ENCODE measurements around the gene SPG11. TPM values are rescaled to one million over a fixed set of nuclear protein-coding genes. Genes with fewer than 3 reads are reported as not detected.
"Not testable (repeated sequence)": the region's sequence is repeated elsewhere in the genome, so short reads cannot be mapped to it uniquely, and the experiment has no call there.

SPG11 gene
- total RNA-seq, 1 experiment from 2014 or later: 36.4 TPM

DNA sequence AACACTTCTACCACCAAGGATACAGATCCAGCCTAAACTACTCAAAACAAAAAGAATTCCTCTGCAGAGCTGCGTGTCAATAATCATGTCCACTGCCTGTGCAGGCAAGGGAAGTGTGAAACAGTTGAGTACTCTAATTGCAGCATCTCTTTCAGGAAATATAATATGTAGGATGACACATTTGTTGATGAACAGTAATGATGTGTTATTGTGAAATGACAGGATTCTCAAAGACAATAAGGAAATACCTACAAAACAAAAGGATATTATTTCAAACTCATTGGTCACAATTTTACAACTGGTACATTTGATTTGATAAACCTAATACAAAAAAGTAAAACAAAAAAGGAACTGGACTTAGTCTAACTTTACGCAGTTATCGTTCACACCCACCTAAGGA lies 4.4 kb downstream of the SPG11 start:
- Histone ChIP-seq H3K36me3 (replicated peaks; ENCODE audit: control insufficient read depth, insufficient read depth, low read length) (peaks cover 3% of the 10 kb centered on the region; the same call in 1 of the 2 replicates), H3K27me3 (ENCODE audit: control insufficient read depth, insufficient read depth, low read length) (no peaks in the 10 kb centered on the region), H3K4me3 (ENCODE audit: insufficient read depth, low read depth, low read length) (no peak overlapping the region)
- DNase-seq: no peak

DNA sequence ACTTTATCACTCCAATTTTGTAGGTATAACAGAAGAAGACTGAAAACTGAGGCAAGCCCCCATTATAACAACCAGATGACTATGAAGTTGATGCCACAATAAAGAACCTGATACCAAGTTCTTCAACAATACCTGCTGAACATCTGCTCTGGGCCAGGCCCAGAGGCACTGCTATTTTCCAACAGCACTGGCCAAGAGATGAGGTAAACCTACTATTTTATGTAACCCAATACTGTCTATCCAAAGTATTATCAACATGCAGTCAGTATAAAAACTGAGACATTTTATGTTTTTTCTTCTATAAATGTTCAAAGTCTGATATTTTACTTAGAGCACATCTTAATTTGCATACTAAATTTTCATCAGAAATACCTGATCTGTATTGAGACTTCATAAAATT lies 6.1 kb downstream of the SPG11 start:
- Histone ChIP-seq H3K36me3 (replicated peaks; ENCODE audit: control insufficient read depth, insufficient read depth, low read length) (peaks cover 3% of the 10 kb centered on the region; the same call in 1 of the 2 replicates), H3K4me3 (ENCODE audit: insufficient read depth, low read depth, low read length) (no peak overlapping the region), H3K27me3 (ENCODE audit: control insufficient read depth, insufficient read depth, low read length) (no peaks in the 10 kb centered on the region)
- no peak for DNase-seq

DNA sequence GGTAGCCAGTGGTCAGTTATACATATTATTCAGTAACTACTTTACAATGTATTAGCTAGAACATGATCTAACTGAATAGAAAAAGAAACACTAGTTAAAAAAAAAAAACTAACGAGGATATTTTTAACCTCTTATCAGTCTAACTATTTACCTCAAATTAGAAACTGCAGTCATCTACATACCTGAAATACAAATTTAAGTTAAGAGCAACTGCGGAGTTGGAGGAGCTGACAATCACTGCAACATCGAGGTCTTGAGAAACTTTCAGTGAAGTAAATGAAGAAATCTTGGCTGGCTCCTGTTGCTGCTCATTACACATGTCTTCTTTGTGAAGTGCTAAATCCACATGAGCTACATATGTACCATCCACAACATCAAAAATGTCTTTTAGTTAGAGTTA lies 6.5 kb downstream of the SPG11 start:
- peaks cover 4% of the 10 kb centered on the region; the same call in 1 of the 2 replicates for H3K36me3 ChIP-seq (replicated peaks; ENCODE audit: control insufficient read depth, insufficient read depth, low read length)
- no peaks in the 10 kb centered on the region for H3K27me3 ChIP-seq (ENCODE audit: control insufficient read depth, insufficient read depth, low read length)
- no peak for DNase-seq
- H3K4me3 ChIP-seq (ENCODE audit: insufficient read depth, low read depth, low read length): no peak overlapping the region

DNA sequence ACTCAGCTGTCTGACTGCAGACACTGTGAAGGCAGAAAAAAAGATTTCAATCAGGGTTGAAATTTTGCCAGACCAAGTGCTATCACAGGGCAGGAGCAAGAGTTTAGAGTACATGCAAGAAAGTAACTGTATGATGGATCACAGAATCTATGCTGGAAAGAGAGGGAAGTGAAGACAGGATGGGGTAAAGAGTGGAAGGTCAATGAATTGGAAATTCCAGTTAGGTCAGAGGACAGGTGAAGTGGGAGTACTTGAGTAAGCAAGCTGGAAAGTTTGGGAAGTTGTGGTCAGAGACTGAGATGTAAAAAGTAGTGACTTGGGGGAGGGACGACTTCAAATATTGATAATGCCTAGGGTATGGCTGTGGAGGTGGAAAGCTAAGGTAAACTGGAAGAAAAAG lies 7.2 kb downstream of the SPG11 start:
- Histone ChIP-seq H3K4me3 (ENCODE audit: insufficient read depth, low read depth, low read length) (no peak overlapping the region), H3K36me3 (replicated peaks; ENCODE audit: control insufficient read depth, insufficient read depth, low read length) (peaks cover 8% of the 10 kb centered on the region)
- no peak for DNase-seq

DNA sequence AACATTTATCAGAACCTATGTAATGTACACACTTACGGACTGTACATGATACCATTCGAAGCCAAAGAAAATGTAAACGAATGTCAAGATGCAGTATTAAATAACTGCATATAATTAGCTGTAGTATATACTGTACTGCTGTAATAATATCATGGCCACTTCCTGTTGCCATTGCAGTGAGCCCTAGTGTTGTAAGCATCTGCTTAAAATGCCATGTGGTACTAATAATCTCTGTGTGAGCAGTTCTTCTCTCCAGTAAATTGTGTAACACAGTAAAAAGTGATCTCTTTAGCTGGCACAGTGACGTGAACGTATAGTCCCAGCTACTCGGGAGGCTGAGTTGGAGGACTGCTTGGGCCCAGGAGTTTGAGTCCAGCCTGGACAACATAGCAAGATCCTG lies 8.6 kb downstream of the SPG11 start:
- Histone ChIP-seq H3K4me3 (ENCODE audit: insufficient read depth, low read depth, low read length) (no peak overlapping the region), H3K27me3 (ENCODE audit: control insufficient read depth, insufficient read depth, low read length) (no peaks in the 10 kb centered on the region), H3K36me3 (replicated peaks; ENCODE audit: control insufficient read depth, insufficient read depth, low read length) (peaks cover 11% of the 10 kb centered on the region)
- no peak for DNase-seq

More for the DNA sequence above, 7.2 kb downstream of the SPG11 start:
- H3K27me3 ChIP-seq (ENCODE audit: control insufficient read depth, insufficient read depth, low read length): no peaks in the 10 kb centered on the region

DNA sequence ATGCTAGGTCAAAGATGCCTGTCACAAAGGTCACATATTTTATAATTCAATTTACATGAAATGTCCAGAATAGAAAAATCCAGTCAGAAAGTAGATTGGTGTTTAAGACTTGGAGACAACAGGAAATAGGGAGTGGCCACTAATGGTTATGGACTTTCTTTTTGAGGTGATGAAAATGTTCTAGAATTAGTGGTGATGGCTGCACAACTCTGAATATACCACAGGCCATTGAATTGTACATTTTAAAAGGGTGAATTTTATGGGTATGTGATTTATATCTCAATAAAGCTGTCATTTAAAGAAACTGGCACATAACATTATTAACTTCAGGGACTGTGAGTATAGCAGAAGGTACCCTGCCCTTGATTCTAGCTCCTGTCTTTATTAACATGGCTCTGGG lies 15.8 kb downstream of the SPG11 start:
- Histone ChIP-seq H3K36me3 (replicated peaks; ENCODE audit: control insufficient read depth, insufficient read depth, low read length) (peaks cover 17% of the 10 kb centered on the region), H3K27me3 (ENCODE audit: control insufficient read depth, insufficient read depth, low read length) (no peaks in the 10 kb centered on the region), H3K4me3 (ENCODE audit: insufficient read depth, low read depth, low read length) (no peak overlapping the region)
- no peak for DNase-seq

DNA sequence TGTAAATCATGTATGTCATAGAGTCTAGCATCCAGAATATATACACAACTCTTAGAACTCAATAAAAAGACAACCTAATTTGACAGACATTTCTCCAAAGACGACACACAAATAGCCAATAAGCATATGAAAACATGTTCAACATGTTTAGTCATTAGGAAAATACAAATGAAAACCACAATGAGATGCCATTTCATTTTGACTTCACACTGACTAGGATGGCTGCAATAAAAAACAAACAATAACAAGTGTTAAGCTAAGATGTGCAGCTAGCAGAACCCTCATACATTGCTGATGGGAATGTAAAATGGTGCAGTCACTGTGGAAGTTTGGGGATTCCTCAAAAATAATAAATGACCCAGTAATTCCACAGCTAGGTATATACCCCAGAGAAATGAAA lies 16.4 kb downstream of the SPG11 start:
- Histone ChIP-seq H3K27me3 (ENCODE audit: control insufficient read depth, insufficient read depth, low read length) (no peaks in the 10 kb centered on the region), H3K36me3 (replicated peaks; ENCODE audit: control insufficient read depth, insufficient read depth, low read length) (peaks cover 17% of the 10 kb centered on the region), H3K4me3 (ENCODE audit: insufficient read depth, low read depth, low read length) (no peak overlapping the region)
- no peak for DNase-seq

DNA sequence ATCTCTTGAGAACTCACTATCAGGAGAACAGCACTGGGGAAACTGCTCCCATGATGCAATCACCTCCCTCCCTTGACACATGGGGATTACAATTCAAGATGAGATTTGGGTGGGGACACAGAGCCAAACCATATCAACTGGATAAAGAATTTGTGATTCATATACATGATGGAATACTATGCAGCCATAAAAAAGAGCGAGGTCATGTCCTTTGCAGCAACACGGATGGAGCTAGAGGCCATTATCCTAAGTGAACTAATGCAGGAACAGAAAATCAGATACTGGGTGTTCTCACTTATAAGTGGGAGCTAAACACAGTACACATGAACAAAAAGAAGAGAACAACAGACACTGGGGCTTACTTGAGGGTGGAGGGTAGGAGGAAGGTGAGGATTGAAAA lies 17.0 kb downstream of the SPG11 start:
- Histone ChIP-seq H3K36me3 (replicated peaks; ENCODE audit: control insufficient read depth, insufficient read depth, low read length) (peaks cover 13% of the 10 kb centered on the region), H3K27me3 (ENCODE audit: control insufficient read depth, insufficient read depth, low read length) (no peaks in the 10 kb centered on the region), H3K4me3 (ENCODE audit: insufficient read depth, low read depth, low read length) (no peak overlapping the region)
- no peak for DNase-seq

DNA sequence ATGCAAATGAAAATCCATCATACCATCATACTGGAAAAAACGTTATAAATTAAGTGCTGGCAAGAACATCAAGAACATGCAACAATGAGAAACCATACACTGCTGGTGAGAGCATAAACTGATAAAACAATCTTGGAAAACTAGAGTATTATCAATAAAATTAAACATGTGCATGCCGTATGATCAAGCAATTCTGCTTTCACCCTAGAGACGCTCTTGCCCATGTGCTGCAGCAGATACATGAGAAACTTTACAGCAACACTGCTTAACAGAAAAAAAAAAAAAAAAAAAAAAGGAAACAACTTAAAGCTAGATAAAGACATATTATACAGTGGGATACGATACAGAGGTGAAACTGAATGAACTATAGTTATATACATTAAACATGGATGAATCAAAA lies 21.8 kb downstream of the SPG11 start:
- peaks cover 5% of the 10 kb centered on the region for H3K36me3 ChIP-seq (replicated peaks; ENCODE audit: control insufficient read depth, insufficient read depth, low read length)
- no peak overlapping the region for H3K4me3 ChIP-seq (ENCODE audit: insufficient read depth, low read depth, low read length)
- H3K27me3 ChIP-seq (ENCODE audit: control insufficient read depth, insufficient read depth, low read length): no peaks in the 10 kb centered on the region
- no peak for DNase-seq

DNA sequence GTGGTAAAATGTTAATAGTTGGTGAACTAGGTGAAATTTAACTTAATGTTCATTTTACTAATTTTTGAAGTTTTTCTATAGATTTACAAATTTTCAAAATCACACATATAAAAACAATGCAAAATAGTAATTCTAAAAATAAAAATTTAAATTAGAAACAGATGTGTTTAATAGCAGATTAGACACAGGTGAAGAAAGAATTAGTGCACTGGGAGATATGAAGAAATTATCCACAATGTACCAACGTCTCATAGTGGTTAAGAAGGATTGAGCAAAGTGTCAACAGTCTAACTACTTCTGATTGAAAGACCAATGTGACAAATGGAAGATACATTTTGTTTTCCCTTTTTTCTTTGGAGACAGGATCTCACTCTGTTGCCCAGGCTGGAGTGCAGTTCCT lies 26.5 kb downstream of the SPG11 start:
- H3K36me3 ChIP-seq (replicated peaks; ENCODE audit: control insufficient read depth, insufficient read depth, low read length): peaks cover 1% of the 10 kb centered on the region; the same call in 1 of the 2 replicates
- no peaks in the 10 kb centered on the region for H3K27me3 ChIP-seq (ENCODE audit: control insufficient read depth, insufficient read depth, low read length)
- DNase-seq: no peak
- H3K4me3 ChIP-seq (ENCODE audit: insufficient read depth, low read depth, low read length): no peak overlapping the region

DNA sequence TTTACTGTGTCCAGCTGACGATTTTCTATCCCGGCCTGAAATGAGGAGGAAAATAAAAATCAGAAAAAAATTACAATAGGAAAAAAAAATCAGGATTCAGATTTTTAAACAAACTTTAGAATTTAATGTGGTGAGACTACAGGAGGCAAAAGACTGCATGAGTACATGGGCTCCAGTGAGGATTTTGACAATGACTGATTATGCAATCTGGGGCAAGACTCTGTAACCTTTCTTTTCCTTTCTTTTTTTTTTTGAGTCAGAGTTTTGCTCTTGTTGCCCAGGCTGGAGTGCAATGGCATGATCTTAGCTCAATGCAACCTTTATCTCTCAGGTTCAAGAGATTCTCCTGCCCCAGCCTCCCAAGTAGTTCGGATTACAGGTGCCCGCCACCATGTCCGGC lies 29.9 kb downstream of the SPG11 start:
- no peak for DNase-seq
- no peaks in the 10 kb centered on the region for H3K27me3 ChIP-seq (ENCODE audit: control insufficient read depth, insufficient read depth, low read length)

DNA sequence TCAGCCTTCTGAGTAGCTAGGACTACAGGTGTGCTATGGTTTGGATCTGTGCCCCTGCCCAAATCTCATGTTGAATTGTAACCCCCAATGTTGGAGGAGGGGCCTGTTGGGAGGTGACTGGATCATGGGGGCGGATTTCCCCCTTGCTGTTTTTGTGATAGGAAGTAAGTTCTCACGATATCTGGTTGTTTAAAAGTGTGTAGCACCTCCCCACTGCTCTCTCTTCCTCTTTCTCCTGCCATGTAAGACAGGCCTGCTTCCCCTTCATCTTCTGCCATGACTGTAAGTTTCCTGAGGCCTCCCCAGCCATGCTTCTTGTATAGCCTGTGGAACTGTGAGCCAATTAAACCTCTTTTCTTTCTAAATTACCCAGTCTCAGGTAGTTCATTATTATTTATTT lies 38.2 kb downstream of the SPG11 start:
- H3K4me3 ChIP-seq (ENCODE audit: insufficient read depth, low read depth, low read length); H3K27me3 ChIP-seq (ENCODE audit: control insufficient read depth, insufficient read depth, low read length); DNase-seq; H3K36me3 ChIP-seq (replicated peaks; ENCODE audit: control insufficient read depth, insufficient read depth, low read length): not testable (repeated sequence)

More for the DNA sequence above, 29.9 kb downstream of the SPG11 start:
- no peak overlapping the region for H3K4me3 ChIP-seq (ENCODE audit: insufficient read depth, low read depth, low read length)
- H3K36me3 ChIP-seq (replicated peaks; ENCODE audit: control insufficient read depth, insufficient read depth, low read length): peaks cover 1% of the 10 kb centered on the region

DNA sequence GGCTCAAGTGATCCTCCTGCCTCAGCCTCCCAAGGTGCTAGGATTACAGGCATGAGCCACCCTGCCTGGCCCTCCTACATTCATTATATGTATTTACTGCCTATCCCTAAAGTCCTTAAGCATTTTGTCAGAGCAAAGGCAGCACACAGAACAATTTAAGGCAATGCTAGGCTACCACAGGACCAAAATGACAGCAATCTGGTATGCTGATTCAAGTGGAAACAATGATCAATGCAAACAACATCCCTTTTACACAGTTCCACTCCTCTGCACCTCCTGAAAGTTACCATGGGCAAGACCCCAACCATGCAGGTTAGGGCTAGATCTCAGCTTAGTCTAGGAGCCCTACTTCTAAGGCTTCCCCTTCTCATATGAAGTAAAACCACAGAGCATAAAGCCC lies 40.3 kb downstream of the SPG11 start:
- no peaks in the 10 kb centered on the region for H3K27me3 ChIP-seq (ENCODE audit: control insufficient read depth, insufficient read depth, low read length)
- no peak overlapping the region for H3K4me3 ChIP-seq (ENCODE audit: insufficient read depth, low read depth, low read length)
- DNase-seq: no peak
- peaks cover 6% of the 10 kb centered on the region for H3K36me3 ChIP-seq (replicated peaks; ENCODE audit: control insufficient read depth, insufficient read depth, low read length)

DNA sequence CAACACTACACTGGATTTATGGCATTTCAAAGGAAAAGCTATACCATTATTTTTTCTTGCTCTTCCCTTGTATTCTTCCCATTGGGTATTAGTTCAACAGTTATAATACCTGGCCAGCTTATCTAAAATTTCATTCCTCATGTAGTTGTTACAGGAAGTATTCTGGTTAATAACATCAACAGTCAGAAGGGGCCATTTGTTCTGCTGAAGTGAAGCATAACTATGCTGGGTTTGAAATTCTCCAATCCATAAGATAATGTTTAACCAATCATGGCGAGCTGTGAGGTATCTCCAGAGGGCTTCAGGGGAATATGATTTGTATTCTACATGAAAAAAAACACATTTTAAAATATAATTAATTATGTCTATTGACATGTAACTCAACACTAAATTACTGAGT lies 43.4 kb downstream of the SPG11 start:
- H3K4me3 ChIP-seq (ENCODE audit: insufficient read depth, low read depth, low read length): no peak overlapping the region
- DNase-seq: no peak
- peaks cover 6% of the 10 kb centered on the region for H3K36me3 ChIP-seq (replicated peaks; ENCODE audit: control insufficient read depth, insufficient read depth, low read length)
- no peaks in the 10 kb centered on the region for H3K27me3 ChIP-seq (ENCODE audit: control insufficient read depth, insufficient read depth, low read length)

DNA sequence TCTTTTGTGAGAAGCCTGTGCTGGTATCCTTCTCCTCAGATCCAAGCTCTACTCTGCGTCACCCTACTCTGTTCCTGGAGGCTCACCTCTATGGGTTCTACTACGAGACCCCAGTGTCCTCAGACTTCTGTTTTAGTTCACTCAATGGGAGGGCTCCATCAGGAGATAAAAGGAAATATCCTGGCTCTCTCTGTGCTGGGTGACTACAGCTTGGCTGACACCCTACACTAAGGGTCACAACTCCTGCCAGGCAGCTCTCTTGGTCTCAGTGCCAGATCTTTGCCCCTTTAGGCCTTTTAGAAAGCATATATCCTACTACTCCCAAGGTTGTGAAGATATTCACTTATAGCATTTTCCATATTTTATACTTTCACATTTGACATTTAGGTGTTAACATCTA lies 46.5 kb downstream of the SPG11 start:
- no peak for DNase-seq
- Histone ChIP-seq H3K27me3 (ENCODE audit: control insufficient read depth, insufficient read depth, low read length) (no peaks in the 10 kb centered on the region), H3K4me3 (ENCODE audit: insufficient read depth, low read depth, low read length) (no peak overlapping the region), H3K36me3 (replicated peaks; ENCODE audit: control insufficient read depth, insufficient read depth, low read length) (peaks cover 3% of the 10 kb centered on the region)

DNA sequence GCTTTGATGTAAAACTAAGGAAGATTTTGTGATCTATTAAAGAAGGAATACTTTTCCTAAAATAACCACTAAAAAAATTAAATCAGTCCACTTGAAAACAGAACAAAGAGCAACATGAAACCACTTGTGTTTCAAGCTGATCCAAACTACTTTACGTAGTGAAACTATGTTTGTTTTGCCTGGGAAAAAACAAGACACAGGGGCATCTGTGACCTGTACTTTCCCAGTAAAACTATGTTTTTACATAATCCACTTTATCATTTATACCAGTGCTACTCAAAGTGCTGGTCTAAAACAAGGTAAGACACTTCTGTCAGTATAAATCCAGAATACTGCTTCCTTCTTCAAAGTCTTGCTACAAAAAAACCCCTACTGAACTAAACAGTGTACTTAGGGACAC lies 56.7 kb downstream of the SPG11 start:
- Histone ChIP-seq H3K4me3 (ENCODE audit: insufficient read depth, low read depth, low read length) (no peak overlapping the region), H3K27me3 (ENCODE audit: control insufficient read depth, insufficient read depth, low read length) (no peaks in the 10 kb centered on the region), H3K36me3 (replicated peaks; ENCODE audit: control insufficient read depth, insufficient read depth, low read length) (peaks cover 7% of the 10 kb centered on the region)
- no peak for DNase-seq
